Activated CD4-positive, CD25-positive, alpha-beta regulatory T cell (primary cell): ENCODE data around the gene SLC38A10.

Experiments used
- DNase-seq, 4 experiments: peaks; one replicate each; lab custom pipeline; 2025; lab: John Stamatoyannopoulos, UW

The SLC38A10 gene

DNA sequence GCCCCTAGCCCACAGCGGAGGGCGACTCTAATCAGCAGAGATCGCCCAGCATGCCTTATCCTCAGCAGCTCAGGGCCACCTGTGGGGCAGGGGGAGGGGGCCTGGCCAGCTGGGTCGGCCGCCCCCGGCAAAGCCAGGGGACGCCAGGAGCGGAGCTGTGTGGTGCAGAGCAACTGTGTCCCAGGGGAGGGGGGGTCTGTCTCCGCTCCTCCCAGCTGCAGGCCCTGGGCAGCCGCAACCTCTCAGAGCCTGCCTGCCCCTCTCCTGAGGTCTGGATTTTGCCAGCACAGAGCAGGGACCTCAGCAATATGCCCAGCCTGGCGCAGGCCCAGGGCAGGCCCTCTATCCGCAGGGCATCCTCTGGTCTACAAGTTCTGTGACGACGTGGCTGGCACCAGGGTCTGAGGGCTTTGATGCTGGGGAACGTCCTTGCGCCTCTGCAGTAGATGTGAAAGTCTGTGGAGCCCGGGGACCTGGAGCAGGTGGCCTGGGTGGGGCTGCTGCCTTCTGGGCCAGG, 36.5 kb upstream of the SLC38A10 start:
- DNase-seq = no peak

DNA sequence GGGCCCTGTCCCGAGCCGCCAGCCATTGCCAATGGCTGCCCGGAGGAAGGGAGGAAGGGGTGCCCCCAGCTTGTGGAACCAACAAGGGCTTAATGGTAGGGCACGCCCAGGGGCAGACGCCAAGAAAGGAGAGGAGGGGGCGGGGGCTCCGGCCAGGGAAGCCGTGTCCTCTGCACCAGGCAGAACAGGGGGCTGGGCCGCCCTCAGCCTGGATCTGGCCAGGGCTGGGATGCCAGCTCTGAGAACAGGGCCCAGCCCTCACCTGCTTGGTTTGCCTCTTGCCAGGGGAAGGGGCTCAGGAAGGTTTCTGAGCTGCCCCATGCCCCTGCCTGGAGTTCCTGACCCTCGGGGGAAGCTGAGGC, 35.8 kb upstream of the SLC38A10 start:
- no peak for DNase-seq

DNA sequence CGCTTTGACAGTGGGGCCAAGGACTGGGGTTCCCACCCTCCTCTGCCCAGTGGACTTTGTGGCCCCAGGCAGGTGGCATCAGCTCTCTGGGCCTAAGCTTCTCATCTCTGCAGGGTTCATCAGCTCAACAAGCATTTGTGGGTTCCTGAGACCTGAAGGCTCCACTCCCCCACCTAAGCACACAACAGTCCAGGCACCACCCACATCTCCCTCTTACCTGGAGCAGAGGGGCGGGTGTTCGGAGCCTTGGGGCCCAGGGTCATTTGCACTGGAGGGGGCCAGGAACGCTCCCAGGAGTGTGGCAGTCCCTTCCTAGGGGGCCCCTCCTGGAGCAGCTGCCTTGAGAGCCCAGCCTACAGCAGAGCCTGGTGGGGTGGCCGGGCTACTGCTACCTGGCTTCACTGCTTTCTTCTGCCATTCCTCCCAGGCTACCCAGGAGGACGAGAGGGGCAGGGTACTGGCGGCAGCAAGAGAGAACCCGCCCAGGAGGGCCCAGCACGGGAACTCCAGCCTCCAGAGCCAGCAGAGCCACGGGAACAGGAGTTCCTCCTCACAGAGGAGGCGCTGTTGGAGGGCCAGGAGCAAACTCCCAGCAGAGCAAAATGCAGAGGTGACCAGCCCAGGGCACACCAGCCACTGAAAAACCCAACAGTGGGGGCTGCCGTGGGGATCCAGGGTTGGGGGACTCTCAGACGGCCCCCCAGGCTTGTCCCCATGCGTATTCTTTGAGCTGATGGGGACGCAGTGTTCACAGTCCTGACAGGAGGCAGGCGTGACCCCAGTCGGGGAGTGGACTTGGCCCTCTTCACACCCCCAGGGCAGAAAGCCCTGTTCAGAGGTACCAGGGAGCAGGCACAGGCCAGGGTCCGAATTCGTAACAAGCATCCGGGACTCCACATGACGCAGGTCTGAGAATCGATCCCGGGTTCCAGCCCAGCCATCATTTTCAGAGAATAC, 35.1 kb upstream of the SLC38A10 start:
- no peak for DNase-seq

DNA sequence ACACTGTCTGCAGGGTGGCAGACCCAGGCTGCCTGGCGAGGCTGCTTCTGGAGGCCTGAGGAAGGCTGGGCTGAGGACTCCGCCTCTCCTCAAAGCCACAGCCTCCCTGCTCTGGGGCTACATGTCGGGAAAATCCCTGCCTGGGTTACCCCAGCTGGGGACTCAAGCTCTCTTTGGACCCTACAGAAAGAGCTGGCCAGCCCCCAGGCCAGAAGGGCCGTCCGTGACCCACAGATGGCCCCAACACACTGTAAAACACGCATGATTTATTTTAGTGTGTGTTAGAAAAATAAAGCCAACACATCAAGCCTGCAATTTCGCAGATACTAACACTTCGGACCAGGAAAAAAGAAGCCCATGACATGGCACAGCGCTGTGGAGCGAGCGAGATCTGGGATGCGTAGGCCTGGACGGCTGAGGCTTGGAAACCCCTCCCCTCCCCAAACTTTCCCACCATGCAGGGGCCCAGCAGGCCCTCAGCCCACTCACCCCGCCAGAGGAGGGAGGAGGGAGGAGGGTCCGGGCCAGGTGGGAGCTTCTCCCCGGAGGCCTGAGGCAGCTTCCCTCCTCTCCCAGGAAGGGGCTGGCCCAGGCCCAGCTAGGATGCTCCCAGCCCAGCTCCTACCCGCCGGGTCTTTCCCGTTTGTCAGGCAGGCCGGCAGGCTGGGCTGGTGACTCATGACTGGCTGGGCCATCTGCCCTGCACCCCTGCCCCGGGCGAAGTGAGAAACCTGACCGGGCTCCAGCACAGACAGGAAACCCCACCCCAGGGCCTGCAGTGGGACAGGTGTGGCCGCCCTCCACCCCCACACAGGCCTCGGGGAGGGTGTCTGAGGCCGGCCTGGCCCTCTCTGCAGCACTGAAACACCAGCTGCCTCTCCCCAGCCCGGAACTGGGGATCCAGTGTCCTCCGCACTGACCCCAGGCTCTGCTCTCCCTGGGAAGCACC, 34.1 kb upstream of the SLC38A10 start:
- no peak for DNase-seq

DNA sequence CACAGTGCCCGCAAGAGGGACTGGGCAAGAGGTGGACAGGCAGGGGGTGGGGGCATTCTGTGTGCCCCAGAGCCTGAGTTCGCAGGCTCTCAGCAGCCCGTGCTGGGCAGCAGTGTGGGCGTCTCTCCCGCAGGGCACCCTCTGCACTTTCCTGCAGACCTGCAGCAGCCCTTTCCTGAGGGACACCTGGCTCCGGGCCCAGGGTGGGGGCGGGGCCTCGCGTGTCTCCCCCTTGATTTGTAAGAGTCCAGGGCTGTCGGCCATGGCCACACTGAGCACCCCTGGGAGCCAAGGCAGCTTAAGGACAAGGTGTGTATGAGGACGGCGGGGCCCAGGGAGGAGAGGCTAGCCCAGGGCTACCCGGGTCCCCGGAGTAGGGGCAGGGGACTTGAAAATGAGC, 33.4 kb upstream of the SLC38A10 start:
- DNase-seq = no peak

DNA sequence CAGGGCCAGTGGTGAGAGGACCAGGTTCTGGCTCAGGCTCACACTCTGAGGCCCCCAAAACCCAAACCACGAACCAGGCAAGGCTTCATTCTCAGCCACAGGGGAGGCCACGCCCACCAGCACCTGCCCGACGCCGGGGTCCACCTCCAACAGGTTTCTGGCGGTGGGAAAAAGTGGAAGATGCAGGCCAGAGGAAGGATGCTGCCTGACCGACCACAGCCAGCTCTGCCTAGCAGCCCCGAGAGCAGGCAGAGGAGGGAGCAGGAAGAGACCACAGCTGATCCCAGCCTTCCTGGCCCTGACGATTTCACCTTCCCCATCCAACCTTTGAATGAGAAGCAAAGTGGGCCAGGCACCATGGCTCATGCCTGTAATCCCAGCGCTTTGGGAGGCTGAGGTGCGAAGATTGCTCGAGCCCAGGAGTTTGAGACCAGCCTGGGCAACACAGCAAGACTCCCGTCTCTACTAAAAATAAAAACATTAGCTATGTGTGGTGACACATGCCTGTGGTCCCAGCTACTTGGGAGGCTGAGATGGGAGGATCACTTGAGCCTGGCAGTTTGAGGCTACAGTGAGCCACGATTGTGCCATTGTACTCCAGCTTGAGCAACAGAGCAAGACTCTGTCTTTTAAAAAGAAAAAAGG, 30.7 kb upstream of the SLC38A10 start:
- no peak for DNase-seq

DNA sequence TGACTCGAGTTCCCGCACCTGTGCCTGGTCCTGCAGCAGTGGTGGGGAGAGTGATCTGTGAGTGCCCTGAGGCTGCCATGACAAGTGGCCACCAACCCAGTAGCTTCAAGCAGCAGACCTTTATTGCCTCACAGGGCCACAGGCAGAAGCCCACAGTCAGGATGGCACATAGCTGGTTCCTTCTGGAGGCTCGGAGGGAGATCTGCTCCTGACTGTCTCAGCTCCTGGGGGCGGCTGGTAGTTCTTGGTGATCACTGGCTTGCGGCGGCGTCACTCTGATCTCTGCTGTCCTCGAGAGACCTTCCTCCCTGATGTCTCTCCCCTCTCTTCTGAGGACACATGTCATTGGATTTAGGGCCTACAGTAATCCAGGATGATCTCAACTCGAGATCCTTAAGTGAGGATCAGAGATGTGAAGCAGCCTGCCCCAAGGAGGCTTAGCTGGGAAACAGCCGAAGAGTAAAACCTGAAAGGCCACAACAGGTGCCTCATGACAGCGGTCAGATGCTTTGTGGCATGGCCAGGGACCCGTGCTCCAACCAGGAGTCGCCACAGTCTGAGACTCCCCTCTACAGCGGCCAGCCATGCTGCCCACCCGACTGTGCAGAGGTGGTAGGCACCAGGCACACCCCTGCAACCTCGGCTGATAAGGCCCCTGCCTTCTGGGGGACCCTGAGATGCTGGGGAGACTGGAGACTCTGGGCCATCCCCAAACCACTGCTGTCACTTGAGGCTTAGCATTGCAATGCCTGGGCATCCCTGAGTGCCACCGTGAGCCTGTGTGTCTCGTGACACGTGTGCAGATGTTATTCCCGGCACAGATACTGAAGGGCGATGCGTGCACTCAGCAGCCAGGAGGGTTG, 30.0 kb upstream of the SLC38A10 start:
- no peak for DNase-seq

DNA sequence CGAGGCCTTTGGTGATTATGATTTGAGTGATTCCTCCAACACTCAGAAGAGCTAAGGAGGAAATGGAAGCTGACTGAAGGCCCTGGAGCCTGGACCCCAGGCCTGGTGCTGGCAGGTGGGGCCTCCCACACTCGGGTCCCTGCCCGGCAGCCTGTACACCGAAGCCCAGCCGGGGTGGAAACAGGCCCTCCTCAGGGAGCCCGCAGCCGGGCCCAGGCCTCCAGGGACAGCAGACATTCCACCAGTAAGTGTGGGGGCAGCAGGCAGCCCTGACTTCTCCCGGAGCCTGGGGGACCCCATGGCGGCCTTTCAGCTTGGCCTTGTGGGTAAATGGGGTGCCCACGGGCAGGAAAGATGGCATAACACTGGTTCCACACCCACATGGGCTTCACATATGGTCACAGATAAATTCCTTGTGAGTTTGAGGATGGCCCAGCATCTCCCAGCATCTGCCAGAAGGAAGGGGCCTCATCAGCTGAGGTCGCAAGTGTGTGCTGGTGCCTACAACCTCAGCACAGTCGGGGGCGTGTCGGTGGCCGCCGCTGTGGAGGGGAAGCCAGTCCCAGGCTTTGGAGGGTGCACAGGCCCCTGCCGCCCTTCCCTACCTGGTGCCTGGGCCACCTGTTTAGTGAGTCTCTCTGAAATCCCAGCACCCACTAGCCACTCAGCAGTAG, 29.2 kb upstream of the SLC38A10 start:
- DNase-seq = no peak

DNA sequence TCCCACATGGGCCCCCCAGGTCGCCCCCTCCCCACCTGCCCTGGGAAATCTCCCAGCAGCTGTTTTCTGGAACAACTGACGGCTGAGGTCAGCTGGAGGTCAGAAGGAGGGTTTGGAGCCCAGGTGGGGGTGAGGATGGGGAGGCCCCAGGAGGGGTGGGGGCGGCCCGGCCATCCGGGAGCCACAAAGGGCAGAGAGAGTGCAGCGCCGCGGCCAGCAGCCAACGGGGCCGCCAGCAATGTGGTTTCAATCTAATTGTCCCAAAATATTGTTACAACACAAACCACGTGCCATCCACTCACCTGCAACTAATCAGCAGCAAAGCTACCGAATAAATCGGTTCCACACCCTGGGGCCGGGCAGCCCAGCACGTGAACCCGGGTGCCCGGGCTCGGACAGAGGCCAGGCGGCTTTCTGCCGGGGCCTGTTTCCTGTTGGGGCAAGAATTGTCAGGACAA, 28.3 kb upstream of the SLC38A10 start:
- no peak for DNase-seq

DNA sequence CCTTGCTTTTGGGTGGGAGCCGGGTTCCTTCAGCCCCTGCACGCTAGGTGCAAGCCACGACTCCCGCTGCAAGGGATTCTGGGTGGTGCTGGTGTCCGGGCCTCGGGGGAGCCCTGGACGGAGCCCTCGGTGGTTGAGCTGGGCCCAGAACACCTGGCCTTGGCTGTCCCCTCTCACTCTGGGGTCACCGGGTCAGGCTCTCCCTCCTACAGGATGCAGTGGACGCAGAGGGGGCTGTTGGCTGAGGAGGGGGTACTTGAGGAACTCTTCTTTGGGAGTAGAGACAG, 27.9 kb upstream of the SLC38A10 start:
- DNase-seq = no peak

DNA sequence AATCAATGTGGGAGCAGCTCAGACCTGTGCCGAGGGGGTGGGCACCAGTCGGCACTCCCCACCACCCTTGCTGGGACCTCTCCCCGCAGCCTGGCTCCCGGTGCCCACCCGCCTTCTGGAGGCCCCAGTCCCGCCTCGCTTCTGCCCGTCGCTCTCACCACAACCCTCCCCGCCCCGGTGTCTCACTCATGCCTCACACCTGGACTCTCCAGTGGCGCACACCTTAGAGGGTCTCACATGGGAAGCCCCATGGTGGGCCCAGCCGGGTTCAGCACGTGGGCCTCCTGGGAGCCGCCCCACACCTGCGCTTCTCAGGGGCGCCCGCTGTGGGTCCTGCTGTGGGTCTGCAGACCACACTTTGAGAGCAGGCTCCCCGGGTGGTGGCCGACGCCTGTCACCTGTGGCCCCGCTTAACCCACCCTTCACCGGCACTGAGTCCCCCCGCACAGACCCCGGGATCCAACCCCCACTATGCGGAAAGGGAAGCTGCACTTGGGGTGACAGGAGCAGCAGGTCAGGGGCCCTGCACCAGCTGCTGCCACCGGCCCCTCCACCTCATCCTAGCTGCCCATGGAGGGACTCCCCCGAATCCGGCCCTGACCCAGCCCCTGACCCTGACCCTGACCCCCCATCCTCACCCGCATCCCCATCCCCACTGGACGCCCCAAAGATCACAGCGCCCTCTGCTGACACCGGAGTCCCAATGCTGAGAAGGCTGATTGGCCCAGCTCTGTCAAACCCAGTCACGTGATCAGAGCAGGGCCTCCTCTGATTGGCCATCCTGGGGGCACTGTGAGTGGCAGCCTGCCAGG, 27.4 kb upstream of the SLC38A10 start:
- DNase-seq = no peak

DNA sequence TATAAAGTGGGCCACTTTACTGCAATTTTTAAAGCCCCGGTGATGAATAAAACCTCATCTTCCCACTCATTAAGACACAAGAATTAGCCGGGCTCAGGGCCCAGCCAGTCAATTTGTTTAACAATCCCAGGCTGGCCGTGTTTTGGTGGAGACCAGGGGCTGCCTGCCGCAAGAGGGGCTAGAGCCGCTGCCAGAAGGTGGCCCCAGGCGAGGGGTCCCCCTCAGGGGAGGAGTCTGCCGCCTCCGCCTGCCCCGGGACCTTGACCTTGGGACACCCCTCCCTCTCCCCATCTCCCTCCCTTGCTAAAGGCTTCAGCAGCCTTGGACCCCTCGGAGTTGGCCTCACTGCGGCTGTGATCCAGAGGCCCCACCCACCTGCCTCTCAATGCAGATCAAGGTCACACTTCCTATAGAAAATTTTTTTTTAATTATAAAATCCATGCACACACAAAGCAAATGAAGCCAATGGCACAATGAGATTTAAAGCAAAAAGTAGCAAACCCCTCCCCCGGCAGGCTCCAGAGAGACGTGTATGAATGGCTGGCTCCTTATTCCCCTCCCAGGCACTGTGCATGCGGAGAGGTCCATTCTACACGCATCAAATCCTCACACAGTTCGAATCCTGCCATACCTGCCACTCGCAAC, 23.0 kb upstream of the SLC38A10 start:
- no peak for DNase-seq

DNA sequence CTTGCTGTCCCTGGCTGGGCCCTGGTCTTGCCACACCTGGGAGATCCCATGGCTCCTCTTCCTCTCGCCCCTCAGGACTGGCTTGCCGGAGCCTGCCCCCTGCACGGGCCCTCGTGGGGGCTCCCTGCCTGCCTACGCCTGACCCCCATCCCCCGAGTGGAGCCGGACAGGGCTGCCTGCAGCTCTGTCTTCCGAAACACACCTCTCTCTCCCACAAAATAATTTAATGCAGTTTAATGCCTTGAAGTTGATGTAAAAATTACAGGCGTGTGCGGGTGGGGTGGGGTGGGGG, 22.4 kb upstream of the SLC38A10 start:
- DNase-seq = no peak

DNA sequence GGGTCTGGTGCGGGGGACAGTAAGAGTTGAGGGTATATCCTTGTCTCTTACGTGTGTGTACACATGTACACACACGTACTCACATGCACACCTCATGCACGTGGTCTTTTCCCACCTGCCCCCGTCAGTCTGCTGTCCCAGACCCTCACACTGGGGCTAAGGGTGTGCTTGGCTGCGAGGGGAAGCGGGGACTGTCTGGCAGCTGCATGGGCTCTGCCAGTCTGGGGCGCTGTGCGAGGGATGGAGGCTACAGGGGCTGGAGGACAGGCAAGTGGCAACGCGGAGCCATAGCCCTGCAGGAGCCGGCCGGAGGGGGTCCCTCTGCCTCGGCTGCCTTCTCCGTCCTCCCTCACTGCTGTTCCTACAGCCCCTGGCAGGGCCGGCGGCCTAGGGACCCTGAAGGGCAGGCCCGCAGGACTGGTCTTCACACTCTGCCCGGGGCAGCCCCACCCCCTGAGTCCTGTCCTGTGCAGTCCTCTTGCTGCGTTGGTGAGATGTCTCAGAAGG, 20.8 kb upstream of the SLC38A10 start:
- no peak for DNase-seq

DNA sequence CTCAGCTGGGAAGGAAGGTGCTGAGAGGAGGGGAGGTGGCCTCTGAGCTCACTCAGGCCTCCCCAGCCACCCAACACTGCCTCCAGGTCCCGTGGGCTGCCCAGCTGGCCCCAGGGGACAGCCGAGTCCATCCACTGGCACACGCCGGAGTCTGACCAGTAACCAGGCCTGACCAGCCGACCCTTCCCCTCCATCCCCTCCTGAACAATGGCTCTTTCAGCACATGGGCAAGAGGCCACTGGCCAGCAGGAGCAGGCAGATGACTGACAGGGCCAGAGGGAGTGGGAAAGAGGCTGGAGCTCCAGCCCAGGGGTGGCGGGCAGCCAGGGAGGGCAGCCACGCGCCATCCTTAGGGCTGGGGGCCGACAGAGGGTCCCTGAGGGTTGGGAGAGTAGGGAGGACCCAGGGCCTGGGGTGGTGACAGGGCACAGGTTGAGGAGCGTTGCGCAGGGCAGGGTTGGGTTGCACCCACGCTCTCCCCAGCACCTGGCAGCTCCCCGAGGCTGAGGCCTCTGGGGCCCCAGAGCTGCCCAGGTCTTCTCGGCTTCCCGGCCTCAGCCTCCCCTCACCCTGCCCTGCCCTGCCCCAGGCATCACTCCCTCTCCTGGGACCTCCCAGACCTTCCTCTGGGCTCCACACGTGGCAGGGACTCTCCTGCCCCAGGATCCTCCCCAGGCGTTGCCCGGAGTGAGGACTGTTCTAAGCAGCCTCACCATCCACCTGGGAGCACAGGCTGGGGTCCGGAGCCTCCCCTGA, 20.2 kb upstream of the SLC38A10 start:
- DNase-seq = no peak

DNA sequence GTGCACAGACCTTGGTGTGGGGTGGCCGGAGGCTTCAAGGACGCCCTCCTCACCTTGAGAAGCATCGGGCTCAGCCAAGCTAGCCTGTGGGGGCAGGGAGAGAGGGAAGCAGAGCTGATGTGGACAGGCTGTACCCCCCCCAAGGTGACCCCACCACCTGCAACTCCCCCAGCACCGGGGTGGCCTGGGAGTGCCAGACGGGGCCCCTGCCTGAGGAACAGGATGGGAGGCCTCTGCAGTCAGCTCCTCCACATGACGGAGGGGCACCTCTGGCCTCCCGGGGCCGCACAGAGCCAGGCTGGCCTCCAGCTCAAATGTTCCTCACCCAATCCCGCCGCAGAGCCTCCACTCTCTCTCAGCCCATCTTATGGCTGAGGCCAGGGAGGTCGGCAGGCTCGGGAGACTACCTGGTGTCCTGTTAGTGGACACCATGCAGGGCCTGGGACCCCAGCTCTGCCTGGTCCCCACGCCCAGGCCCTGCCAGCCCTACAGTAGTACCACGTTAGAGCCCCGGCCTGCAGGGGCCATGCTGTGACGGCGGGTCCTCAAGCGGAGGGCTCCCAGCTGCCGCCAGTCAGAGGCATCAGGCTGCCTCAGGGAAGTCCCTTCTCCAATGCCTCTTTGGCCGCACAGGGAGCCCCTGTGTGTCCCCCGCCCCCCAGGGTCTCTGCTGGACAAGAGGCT, 19.4 kb upstream of the SLC38A10 start:
- no peak for DNase-seq

DNA sequence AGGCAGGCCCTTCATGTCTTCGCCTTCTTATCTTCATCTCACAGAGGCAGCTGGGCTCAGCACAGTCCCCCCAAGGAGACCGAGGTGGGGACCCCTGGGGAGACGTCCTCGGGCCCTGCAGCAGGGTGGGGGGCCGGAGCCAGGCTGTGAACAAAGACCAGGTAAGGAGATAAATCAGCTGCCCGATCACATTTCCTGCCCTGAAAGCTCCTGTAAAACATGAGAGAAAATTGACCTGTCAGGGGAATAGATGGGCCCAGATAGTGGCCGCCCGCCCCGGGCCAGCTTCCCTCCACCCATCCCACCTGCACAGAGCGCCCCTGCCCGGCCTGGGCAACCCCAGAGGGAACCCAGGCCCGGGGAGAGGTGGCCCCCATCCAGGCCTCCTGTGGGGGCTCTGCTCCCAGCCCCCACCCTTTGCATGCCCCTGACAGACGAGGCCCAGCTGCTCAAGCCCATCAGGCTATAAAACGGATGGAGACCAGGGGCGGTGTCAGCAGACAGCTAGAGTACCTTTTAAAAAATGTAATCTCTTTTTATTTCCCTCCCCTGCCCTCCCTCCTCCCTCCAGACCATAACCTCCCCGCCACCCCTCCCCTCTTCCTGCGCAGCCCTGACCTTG, 18.8 kb upstream of the SLC38A10 start:
- no peak for DNase-seq
